GM19395 (cell line): ENCODE data around the gene PCNX3.
A peak's percentile ranks its signal among the peaks of the same experiment; 100 is the strongest.
"Not testable (repeated sequence)": the region's sequence is repeated elsewhere in the genome, so short reads cannot be mapped to it uniquely, and the experiment has no call there.

Experiments used
- ATAC-seq: cut with Tn5 transposase; IDR thresholded peaks from one replicate; pipeline ENCODE4 v1.9.1; 2021; ENCODE audit warnings: mild to moderate bottlenecking, moderate library complexity; ENCODE audit not compliant: unreplicated experiment

PCNX3 gene

DNA sequence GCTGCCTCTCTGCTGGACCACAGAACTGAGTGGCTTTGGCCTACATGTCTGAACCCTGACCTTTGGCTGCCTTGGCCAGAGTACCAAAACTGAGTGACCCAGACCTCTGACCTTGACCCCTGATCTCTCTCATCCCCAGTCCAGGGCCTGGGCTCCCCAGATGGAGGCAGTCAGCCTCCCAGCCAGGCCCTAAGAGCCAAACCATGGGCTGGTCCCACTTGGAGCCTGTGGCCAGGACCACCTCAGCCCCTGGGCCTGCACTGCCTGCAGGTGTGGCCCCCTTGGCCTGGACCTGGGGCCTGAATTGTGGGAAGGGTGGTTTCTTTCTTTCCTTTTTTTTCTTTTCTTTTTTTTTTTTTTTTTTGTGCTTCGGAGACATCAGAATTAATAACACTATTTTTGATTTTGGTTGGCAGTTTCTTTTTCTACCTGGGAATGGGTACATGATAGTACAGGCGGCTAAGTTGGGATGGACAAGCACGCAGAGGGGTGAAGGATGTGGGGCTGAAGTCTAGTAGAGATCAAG lies 21.5 kb downstream of the PCNX3 start:
- no peak for ATAC-seq

DNA sequence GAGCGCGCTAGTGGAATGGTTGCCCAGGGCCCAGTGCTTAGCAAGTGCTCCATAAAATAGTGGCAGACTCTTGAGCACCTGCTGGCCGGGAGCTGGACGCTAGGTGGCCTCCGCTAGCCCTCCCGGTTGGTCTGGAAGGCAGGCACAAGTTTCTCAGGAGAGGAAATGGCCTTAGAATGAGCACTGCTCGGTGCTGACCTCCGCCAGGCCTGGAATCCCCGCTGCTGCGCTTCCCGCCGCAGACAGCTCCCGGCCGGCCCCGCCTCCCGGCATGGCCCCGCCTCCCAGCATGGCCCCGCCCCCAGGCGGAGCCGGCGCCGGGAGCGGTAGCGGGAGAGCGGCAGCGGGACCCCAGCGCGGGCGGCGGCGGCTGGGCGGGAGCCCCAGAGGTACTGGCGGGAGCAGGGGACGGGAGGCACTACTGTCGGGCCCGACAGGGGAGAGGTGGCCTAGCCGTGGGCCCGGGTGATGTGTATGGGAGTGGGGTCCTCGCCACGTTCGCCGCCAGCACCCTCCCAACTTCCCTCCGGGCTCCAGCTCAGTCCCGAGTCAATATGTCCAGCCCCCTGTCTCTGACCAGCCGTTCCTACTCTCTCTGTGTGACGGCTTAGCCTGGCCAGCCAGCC lies 22.3 kb downstream of the PCNX3 start, which contains the start of gene SIPA1:
TSS of gene SIPA1 (plus strand) at position 308 of the 626 bp plus-strand sequence. CDS start 2,821 bp downstream, outside the sequence.
- peak; percentile 44 for ATAC-seq

DNA sequence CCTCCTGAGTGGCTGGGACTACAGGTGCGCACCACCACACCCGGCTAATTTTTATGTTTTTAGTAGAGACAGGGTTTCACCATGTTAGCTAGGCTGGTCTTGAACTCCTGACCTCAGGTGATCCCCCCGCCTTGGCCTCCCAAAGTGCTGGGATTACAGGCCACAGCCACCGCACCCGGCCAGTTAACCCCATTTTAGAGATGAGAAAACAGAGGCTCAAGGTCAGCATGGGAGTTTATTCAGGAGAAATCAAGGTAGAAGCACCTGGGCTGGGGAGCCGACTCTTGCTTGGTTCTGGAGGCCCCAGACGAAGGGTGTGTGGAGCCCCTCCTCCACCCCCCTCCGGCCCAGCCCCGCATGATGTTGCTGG lies 23.6 kb downstream of the PCNX3 start:
- ATAC-seq, result not testable (repeated sequence)

DNA sequence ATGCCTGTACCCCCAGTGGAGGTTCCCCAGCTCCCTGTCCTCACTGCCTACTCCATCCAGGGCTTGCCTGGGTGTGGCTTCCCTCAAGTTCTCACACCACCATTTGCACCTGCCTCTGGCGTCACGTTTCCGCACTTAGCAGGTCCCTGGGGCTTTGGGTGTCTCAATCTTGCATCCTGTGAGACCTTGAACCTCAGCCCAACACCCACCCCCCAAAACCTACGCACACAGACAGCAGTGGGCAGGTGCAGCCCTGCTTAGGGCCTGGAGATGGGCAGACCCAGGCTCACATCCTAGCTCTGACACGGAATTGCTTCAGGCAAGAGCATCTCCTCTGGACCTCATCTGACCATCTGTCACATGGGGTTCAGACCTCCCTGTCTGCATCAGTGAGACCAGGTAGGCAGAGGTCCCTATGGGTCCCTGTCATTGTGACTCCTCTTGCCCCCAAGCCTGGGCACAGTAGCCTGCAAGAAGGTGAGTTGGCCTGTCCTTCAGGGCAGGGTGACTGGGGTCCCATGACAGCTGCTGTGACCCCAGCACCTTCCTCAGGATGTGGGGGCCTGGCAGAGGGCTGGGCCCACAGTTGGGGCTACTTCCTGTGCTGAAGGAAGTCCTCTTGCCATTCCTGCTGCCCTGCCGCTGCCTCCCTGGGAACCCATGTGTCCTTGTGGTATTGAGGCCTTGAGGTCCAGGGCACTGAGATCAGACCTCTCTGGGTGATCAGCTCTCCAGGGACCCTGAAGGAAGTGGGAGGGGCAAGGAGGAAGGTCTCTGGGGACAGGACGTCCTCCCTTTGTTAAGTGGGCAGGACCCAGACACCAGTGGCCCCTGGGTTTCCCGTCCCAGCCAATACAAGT lies 24.3 kb downstream of the PCNX3 start:
- ATAC-seq, result no peak

DNA sequence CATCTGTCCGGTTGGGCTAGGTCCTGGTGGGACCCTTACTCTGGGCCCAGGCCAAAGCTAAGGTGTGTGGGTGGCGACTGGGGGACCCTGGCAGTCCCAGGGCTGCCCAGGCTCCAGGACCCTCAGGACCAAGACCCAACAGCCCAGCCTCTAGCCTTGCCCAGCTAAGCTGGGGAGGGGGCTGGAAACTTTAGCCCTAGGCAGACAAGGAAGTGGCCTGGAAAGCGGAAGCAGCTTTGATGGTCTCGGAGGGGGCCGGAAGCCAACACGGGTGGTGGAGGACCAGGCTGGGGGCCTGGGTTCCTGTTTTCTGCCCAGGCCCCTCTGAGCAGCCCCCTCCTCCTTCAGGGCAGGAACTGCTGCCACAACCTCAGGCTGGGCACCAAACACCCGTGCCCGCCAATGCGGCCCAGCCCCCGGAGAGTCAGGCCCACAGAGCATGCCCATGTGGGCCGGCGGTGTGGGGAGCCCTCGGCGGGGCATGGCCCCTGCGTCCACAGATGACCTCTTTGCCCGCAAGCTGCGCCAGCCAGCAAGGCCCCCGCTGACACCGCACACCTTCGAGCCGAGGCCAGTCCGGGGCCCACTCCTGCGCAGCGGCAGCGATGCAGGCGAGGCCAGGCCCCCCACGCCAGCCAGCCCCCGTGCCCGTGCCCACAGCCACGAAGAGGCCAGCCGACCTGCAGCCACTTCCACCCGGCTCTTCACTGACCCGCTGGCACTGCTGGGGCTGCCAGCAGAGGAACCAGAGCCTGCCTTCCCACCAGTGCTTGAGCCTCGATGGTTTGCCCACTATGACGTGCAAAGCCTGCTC lies 25.1 kb downstream of the PCNX3 start:
- ATAC-seq, result no peak

DNA sequence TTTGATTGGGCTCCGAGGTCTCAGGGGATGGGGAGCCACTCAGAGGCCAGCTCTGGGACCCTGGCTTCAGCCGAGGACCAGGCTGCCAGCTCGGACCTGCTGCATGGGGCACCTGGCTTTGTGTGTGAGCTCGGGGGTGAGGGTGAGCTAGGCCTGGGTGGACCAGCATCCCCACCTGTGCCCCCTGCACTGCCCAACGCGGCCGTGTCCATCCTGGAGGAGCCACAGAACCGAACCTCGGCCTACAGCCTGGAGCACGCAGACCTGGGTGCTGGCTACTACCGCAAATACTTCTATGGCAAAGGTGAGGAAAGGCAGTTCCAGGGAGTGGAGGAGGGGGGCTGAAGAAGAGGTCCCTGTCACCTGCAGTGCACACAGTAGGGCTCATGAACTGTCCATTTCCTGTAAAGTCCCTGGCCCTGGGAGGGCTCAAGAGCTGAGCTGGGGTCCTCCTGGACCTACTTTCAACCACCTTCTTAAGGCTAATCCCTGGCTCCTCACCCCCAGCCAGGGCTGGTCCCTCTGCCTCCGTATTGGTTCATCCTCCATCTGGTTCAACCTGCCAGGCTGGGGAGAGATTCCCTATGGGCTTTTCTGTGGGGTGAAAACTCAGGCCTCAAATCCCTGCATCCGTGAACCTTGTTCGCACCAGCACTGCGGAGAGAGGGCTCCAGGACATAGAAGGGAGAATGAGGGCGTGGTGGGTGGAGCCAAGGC lies 25.9 kb downstream of the PCNX3 start:
- no peak for ATAC-seq

DNA sequence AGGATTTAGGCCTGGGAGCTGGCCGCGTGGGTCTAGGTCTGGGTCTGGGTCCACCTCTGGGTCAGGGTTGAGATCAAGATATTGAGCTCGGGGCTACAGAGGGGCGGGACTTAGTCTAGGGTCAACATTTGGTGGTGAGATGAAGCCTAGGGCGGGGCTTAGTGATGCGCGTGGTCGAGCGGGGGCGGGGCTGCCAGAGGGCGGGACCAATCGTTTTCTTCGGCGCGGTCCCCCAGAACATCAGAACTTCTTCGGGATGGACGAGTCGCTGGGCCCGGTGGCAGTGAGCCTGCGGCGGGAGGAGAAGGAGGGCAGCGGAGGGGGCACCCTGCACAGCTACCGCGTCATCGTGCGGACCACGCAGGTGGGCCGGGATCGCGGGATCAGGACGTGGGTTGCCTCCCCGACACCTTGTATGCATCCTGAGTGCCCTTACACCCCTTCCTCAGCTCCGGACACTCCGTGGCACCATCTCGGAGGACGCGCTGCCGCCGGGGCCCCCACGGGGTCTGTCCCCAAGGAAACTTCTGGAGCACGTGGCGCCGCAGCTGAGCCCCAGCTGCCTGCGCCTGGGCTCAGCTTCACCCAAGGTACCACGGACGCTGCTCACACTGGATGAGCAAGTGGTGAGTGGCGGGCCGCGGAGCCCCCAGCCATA lies 26.6 kb downstream of the PCNX3 start:
- no peak for ATAC-seq

DNA sequence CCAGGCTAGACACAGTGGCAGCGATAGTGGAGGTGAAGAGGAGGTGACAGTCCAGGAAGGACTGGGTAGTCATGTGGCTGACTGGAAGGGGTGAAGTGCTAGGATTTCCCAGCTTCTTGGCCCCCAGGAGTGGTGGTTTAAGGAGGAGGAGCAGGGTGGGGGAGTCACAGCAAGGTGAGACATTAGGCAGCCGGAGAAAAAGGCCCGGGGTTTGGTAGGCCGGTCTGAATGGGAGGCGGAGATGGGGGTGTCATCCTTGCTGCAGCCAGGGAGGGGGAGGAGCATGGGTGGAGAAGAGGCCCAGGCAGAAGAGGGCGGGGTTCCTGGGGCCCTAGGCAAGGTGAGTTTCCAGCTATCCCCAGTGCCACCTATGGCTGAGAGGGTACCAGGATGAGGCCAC lies 28.4 kb downstream of the PCNX3 start:
- no peak for ATAC-seq

DNA sequence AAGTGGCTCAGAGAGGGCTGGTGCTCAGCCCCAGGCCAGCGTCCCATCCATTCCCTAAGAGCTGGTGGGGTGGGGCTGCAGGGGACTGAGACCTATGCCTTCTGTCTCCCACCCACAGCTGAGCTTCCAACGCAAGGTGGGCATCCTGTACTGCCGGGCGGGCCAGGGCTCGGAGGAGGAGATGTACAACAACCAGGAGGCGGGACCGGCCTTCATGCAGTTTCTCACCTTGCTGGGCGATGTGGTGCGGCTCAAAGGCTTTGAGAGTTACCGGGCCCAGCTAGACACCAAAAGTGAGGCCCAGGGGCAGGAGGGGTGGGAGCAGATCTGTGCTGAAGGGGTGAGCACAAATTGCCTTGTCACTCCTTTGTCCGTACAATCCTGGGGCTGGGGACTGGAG lies 29.3 kb downstream of the PCNX3 start:
- no peak for ATAC-seq

DNA sequence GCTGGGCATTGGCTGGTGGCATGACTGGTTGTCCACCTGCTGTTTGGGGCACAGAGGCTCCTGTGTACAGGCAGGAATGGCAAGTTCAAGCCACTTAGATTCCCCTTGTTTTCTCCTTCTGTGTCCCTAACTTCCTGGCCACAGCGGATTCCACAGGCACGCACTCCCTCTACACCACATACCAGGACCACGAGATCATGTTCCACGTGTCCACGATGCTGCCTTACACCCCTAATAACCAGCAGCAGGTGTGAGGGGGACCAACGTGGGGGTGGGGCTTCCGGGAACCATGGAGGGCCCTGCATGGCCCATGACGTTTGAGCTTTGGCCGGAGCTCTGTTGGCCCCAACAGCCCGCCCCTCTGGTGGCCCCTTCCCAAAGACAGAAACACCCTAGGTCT lies 30.1 kb downstream of the PCNX3 start:
- ATAC-seq, result no peak

DNA sequence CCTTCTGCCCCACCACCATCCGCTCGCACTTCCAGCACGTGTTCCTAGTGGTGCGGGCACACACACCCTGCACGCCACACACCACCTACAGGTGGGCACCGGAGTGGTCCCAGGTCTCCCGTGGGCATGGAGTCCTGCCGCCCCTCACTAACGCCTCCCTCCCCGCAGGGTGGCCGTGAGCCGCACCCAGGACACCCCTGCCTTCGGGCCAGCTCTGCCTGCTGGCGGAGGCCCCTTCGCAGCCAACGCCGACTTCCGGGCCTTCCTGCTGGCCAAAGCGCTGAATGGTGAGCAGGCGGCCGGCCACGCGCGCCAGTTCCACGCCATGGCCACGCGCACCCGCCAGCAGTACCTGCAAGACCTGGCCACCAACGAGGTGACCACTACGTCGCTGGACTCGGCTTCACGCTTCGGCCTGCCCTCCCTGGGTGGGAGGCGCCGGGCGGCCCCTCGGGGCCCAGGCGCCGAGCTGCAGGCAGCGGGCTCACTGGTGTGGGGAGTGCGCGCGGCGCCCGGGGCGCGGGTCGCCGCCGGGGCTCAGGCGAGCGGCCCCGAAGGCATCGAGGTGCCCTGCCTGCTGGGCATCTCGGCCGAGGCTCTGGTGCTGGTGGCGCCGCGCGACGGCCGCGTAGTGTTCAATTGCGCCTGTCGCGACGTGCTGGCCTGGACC lies 30.8 kb downstream of the PCNX3 start:
- ATAC-seq, result no peak

DNA sequence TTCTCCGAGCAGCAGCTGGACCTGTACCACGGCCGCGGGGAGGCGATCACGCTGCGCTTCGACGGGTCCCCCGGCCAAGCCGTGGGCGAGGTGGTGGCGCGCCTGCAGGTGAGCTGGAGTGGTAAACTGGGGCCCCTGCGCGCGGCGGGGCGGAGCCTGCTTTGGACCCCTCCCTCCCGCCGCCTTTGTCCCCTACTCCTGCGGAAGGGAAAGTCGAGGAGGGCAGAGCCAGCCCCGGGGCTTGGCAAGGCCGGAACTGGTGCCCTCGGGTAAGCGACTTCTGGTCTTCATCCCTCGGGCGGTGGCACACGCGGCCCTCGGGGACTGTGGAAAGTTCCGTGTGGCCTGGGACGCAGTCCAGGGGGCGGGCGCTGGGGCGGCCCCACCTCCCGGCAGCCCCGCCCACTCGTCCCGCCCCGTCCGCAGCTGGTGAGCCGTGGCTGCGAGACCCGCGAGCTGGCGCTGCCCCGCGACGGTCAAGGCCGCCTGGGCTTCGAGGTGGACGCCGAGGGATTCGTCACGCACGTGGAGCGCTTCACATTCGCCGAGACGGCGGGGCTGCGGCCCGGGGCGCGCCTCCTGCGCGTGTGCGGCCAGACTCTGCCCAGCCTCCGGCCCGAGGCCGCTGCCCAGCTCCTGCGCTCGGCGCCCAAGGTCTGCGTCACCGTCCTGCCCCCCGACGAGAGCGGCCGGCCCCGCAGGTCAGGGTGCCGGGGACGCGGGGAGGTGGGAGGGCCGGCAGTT lies 31.6 kb downstream of the PCNX3 start:
- no peak for ATAC-seq

DNA sequence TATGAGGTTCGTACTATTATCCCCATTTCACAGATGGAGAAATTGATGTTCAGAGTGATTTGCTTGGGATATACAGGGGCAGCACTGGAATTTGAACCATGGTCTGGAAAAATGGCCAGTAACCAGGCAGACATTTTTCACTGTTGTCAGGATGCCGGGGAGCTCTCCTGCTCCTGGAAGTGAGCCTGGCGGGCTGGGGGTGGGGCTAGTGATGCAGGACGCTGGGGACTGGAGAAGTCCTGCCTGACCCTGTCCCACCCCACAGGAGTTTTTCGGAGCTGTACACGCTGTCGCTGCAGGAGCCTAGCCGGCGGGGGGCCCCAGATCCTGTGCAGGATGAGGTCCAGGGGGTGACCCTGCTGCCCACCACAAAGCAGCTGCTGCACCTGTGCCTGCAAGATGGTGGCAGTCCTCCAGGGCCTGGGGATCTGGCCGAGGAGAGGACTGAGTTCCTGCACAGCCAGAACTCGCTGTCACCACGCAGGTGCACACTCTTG lies 33.5 kb downstream of the PCNX3 start:
- no peak for ATAC-seq

DNA sequence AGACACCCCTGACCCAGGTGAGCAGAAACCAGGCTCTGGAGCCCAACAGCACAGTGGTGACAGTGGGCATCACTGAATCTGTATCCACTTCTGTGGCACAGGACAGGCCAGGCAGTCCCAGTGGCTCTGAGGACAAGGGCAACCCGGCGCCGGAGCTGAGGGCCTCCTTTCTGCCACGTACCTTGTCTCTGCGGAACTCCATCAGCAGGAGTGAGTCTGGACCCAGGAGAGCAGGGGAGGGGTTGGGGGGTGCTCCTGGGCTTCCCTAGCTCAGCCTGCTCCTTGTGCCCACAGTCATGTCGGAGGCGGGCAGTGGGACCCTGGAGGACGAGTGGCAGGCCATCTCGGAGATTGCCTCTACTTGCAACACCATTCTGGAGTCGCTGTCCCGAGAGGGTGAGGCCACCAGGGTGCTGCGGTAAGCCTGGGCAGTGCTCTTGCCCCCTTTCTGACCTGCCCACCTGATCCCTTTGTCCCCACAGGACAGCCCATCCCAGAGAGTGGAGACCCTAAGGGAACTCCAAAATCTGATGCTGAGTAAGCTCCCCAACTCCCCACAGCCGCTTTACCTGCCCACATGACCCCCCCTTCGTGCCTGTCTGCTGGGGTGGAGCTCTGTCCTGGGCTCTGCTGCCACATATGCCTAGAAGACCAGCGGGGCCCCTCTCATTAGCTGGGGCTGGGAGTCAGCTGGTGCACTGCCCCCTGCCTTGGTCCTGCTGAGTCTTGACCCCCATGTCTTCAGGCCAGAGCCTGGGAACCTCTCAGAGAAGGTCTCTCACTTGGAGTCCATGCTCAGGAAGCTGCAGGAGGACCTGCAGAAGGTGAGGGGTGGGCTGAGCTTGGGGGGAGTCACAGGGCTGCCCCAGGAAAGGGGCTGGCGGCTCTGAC lies 34.3 kb downstream of the PCNX3 start:
- no peak for ATAC-seq

DNA sequence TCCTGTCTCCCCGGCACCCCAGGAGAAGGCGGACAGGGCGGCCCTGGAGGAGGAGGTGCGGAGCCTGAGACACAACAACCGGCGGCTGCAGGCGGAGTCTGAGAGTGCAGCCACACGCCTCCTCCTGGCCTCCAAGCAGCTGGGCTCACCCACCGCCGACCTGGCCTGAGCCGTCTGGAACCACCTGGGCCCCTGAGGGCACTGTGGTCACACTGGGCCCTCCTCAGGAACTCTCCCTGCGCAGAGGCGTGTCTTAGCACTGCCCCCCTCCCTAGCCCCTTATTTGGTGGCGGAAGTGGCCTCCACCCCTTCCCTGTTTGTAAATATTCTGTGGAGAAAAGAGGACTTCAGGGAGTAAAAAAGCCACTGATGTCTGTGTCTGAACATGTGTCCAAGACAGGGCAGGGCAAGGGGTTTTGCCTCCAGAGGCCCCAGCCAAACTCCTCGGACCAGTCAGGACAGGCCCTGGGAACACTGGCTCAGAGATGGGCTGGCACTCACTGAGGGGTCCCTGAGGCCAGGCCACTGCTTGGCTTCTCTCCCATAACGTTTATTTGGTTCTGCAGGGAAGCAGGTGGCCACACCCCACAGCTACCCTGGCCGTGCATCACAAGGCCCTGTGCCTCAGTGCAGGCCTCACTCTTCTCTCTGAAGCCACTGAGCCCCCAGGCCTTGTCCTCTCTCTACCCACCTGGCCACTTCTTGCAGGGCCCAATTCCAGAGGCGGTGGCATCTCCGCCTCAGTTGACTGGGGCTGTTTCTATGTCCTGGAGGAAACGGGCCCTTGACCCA lies 35.2 kb downstream of the PCNX3 start:
- ATAC-seq, result no peak

DNA sequence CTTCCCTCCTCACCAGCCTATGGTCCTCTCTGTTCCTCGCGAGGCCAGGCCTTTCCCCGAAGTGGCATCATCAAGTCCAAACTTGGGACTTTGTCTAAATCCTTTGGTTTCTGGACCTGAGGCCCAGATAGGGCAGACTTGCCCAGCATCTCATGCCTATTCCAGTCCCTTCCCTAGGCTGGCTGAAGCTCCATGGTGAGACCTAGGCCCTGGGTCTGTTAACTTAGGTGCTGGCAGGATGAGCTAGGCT lies 35.7 kb downstream of the PCNX3 start:
- no peak for ATAC-seq
